Ovary (tissue), 9 donors: ENCODE data around the gene ADGRG3. TPM values are rescaled to one million over a fixed set of nuclear protein-coding genes. Genes with fewer than 3 reads are reported as not detected.

Experiments used
- DNase-seq, 5 donors: peaks; one replicate each; pipeline ENCODE4 v3.0.0-alpha.2; 2019 to 2020
- H3K27ac ChIP-seq, 2 donors: fragments of 200-600 bp; one replicate each; pipeline versions ENCODE4 v1.5.1 to v1.8.0; 2019 to 2022
- H3K27me3 ChIP-seq: fragments of 200-600 bp; one replicate; pipeline ENCODE4 v1.8.0; 2022
- H3K36me3 ChIP-seq: fragments of 200-600 bp; sonication (generic); one replicate; pipeline ENCODE4 v1.5.1; 2019
- H3K4me1 ChIP-seq: one replicate; pipeline ENCODE4 v1.8.1; 2013; ENCODE audit warnings: mild to moderate bottlenecking, moderate library complexity; ENCODE audit not compliant: insufficient read depth
- H3K4me3 ChIP-seq: fragments of 200-600 bp; sonication (generic); one replicate; pipeline ENCODE4 v1.5.1; 2017
- H3K9me3 ChIP-seq, 2 donors: fragments of 200-600 bp in 1 of 2; sonication (generic) in 1 of 2; one replicate each; pipeline versions ENCODE4 v1.5.1 to v1.8.1; 2013 to 2019; ENCODE audit warnings: mild to moderate bottlenecking in 1 of 2, moderate library complexity in 1 of 2
- EP300 ChIP-seq: sonication (generic); formaldehyde crosslinking; IDR thresholded peaks from one replicate; pipeline ENCODE4 v1.6.1; 2017; ENCODE audit warnings: antibody characterized with exemption
- POLR2A ChIP-seq: fragments of 450-650 bp; IDR thresholded peaks from one replicate; pipeline ENCODE4 v1.6.1; 2017; ENCODE audit warnings: antibody characterized with exemption, mild to moderate bottlenecking, moderate library complexity
- WGBS, 3 donors: extraction: QIAGEN DNeasy Blood & Tissue Kit in 1 of 3; methylation state at CpG; one replicate each; pipeline versions ENCODE4 v1.1.5 to v1.1.7; 2013 to 2017; 5-methylcytosine and 5-hydroxymethylcytosine counted together
- intact Hi-C, 4 donors: fragments of 100-400 bp; cut with DNase I; formaldehyde crosslinking; loops; one replicate each; pipeline versions ENCODE4 v1.11.0 to v1.15.1; 2022 to 2023
- polyA plus RNA-seq, 2 donors: library from polyadenylated mRNA; stranded (reverse); fragments of 200-250 nt in 1 of 2; fragments of 350-450 nt in 1 of 2; fragmentation: Illumina TruSeq in 1 of 2; extraction: RNeasy Lipid Tissue Mini Kit (QIAGEN cat#74804) in 1 of 2; gene quantifications; one replicate each; pipeline ENCODE4 v1.2.3, GENCODE V29; 2013 to 2014
- total RNA-seq, 7 donors: library from RNA; depleted of rRNA in 2 of 7; stranded (reverse); fragments of >200 nt in 2 of 7; fragmentation: NEBNext Ultra II Directional in 3 of 7; extraction: Animal tissue kit (Norgen Biotek cat#: 25700) in 3 of 7; gene quantifications; one replicate each; pipeline versions ENCODE4 v1.1.0 to v1.2.4, GENCODE V29; 2016 to 2023
- TF ChIP-seq, protein P1 (sequence below), 3 donors: fragments of 450-650 bp in 2 of 3; fragments of 200-600 bp in 1 of 3; IDR thresholded peaks; one replicate each; pipeline versions ENCODE4 v1.5.1 to v1.8.0; 2016 to 2022; ENCODE audit warnings: antibody characterized with exemption in 3 of 3, mild to moderate bottlenecking in 1 of 3
- donor health status: DM: no; HTN: no; CAD: no; lungs with moderate emphysema.
- donor health status: DM: no; HTN: no; CAD: no.
- donor health status: Bipolar disorder and iron deficiency.
- donor health status: DM: yes; HTN: yes; CAD: no.
- donor health status: DM: no; HTN: no; CAD: no.
- donor health status: DM: yes; HTN: yes; CAD: no.

Gene ADGRG3
- total and polyA plus RNA-seq, 9 donors: 0.40 to 1.7 (median 0.92) TPM

GRCh38 chr16:57672824-57673223 lies 4.7 kb downstream of the ADGRG3 start:
- intact Hi-C loops: no loop called here
- Histone ChIP-seq H3K27me3 (no peaks in the 10 kb centered on the region), H3K36me3 (no peaks in the 10 kb centered on the region), H3K4me3 (no peak overlapping the region), H3K9me3 (no peaks in the 10 kb centered on the region), H3K27ac (no peak overlapping the region), H3K4me1 (no peaks in the 10 kb centered on the region)
- 83 to 86% (median 84%) methylated on average over 2 of the region's 2 CpGs for WGBS, 3 donors
- no peak for DNase-seq
- TF ChIP-seq EP300 (no peak), POLR2A (no peak)
- TF ChIP-seq, protein P1, sequence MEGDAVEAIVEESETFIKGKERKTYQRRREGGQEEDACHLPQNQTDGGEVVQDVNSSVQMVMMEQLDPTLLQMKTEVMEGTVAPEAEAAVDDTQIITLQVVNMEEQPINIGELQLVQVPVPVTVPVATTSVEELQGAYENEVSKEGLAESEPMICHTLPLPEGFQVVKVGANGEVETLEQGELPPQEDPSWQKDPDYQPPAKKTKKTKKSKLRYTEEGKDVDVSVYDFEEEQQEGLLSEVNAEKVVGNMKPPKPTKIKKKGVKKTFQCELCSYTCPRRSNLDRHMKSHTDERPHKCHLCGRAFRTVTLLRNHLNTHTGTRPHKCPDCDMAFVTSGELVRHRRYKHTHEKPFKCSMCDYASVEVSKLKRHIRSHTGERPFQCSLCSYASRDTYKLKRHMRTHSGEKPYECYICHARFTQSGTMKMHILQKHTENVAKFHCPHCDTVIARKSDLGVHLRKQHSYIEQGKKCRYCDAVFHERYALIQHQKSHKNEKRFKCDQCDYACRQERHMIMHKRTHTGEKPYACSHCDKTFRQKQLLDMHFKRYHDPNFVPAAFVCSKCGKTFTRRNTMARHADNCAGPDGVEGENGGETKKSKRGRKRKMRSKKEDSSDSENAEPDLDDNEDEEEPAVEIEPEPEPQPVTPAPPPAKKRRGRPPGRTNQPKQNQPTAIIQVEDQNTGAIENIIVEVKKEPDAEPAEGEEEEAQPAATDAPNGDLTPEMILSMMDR (IDR thresholded peaks at IDR 0.05): no peak

GRCh38 chr16:57675741-57676551 lies 7.8 kb downstream of the ADGRG3 start:
- WGBS, 3 donors: 20 to 28% (median 24%) methylated on average over 12 of the region's 12 CpGs
- H3K36me3 ChIP-seq: no peaks in the 10 kb centered on the region

DNA sequence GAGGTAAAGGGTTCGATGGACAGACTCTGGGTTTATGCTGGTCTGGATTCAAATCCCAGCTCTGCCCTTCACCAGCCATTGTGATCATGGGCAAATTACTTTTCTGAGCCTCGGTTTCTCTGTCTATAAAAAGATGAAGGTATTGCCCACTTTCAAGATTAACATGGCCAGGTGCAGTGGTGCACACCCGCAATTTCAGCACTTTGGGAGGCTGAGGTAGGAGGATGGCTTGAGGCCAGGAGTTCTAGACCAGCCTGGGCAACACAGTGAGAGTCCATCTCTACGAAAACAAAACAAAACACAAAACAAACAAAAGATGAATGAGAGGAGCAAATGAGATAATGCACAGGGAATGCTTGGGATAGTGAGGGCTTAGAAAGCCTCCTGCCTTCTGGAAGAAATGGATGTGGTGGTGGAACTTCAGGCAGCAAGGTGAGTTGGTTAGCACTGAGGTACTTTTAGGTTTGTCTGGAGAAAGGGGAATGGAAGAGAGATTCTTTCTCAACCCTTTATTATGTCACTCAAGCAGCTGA lies 8.5 kb downstream of the ADGRG3 start:
- Histone ChIP-seq H3K27me3 (no peaks in the 10 kb centered on the region), H3K27ac (no peak overlapping the region), H3K4me1 (no peaks in the 10 kb centered on the region), H3K4me3 (no peak overlapping the region), H3K36me3 (no peaks in the 10 kb centered on the region), H3K9me3 (no peaks in the 10 kb centered on the region)
- no peak for DNase-seq
- 42 to 66% (median 44%) methylated on average over 4 of the region's 4 CpGs for WGBS, 3 donors
- TF ChIP-seq EP300 (no peak), POLR2A (no peak)
- TF ChIP-seq, protein P1 (IDR thresholded peaks at IDR 0.05): no peak
- intact Hi-C loops: no loop called here

More at GRCh38 chr16:57675741-57676551, 7.8 kb downstream of the ADGRG3 start:
- TF ChIP-seq EP300 (no peak), POLR2A (no peak)
- TF ChIP-seq, protein P1 (IDR thresholded peaks at IDR 0.05): no peak
- H3K4me1 ChIP-seq: no peaks in the 10 kb centered on the region
- DNase-seq: no peak
- H3K4me3 ChIP-seq: no peak overlapping the region
- no peaks in the 10 kb centered on the region for H3K27me3 ChIP-seq
- intact Hi-C loops: no loop called here
- no peaks in the 10 kb centered on the region for H3K9me3 ChIP-seq
- no peak overlapping the region for H3K27ac ChIP-seq

- intact Hi-C loops: no loop called here
- H3K27me3 ChIP-seq: no peaks in the 10 kb centered on the region
- H3K4me3 ChIP-seq: no peak overlapping the region
- no peaks in the 10 kb centered on the region for H3K4me1 ChIP-seq
- H3K9me3 ChIP-seq: no peaks in the 10 kb centered on the region
- no peak for DNase-seq
- TF ChIP-seq EP300 (no peak), POLR2A (no peak)
- TF ChIP-seq, protein P1 (IDR thresholded peaks at IDR 0.05): no peak
- H3K27ac ChIP-seq: no peak overlapping the region
- WGBS, 3 donors: 61 to 69% (median 63%) methylated on average over 14 of the region's 14 CpGs
- no peaks in the 10 kb centered on the region for H3K36me3 ChIP-seq
Measured at GRCh38 chr16:57677622-57678369, 9.7 kb downstream of the ADGRG3 start.
